OCI-LY3 (cell line): ENCODE measurements around the gene FRZB.

ENCODE experiments used
- CTCF ChIP-seq: fragments of 200-600, 300-600 bp; sonication (generic); IDR thresholded peaks from 2 replicates; pipeline ENCODE4 v1.5.1; 2014; ENCODE audit warnings: antibody characterized with exemption, low read length, low read depth
- EZH2phosphoT487 ChIP-seq: fragments of 200-600 bp; shearing (Covaris generic); IDR thresholded peaks from 2 replicates; pipeline ENCODE4 v1.6.1; 2018; ENCODE audit warnings: antibody characterized with exemption, mixed run types, low read depth

DNA sequence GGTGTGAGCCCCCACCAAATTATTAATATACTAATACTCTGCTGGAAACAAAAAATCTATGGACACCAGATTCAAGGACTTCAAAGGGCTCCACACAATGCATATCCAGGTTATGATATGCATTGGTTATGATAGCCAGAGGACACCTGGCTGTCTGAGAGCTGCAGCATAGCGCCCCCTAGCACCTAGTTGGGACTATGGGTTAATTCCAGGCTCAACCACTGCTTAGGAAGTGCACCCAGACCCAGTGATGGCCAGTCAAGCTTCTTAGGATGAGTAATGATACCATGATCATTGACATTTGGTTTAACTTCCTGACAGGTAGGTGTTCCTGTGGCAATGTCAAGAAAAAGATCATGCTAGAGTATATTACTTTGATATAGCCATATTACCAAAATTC lies 3.8 kb upstream of the FRZB start:
- TF ChIP-seq CTCF (peak; percentile 47), EZH2phosphoT487 (no peak)
